ENCODE data around the gene PIK3AP1.

- no peak for TF ChIP-seq OVOL2 (CRISPR knock-in tag; IDR thresholded peaks at IDR 0.05; ENCODE audit: borderline replicate concordance)
- TF ChIP-seq CTCF (IDR thresholded peaks at IDR 0.05) = no peak
- no peak for TF ChIP-seq NFATC4 (CRISPR knock-in tag; IDR thresholded peaks at IDR 0.05)
- no peak for TF ChIP-seq GABPB1 (CRISPR knock-in tag; IDR thresholded peaks at IDR 0.05)
- no peak for TF ChIP-seq TP53 (CRISPR knock-in tag; IDR thresholded peaks at IDR 0.05)
- no peak for TF ChIP-seq MAX (CRISPR knock-in tag; IDR thresholded peaks at IDR 0.05)
- TF ChIP-seq HMGXB4 (CRISPR knock-in tag; IDR thresholded peaks at IDR 0.05) = no peak
- no peak for TF ChIP-seq ZNF532 (CRISPR knock-in tag; IDR thresholded peaks at IDR 0.05; ENCODE audit: borderline replicate concordance)
- no peak for TF ChIP-seq ATF2 (CRISPR knock-in tag; IDR thresholded peaks at IDR 0.05; ENCODE audit: borderline replicate concordance, low read depth)
Measured at GRCh38 chr10:96657385-96657784, 62.9 kb downstream of the PIK3AP1 start.
